Heart left ventricle (tissue), 16 donors: ENCODE results near the gene ZBTB26. TPM values are rescaled to one million over a fixed set of nuclear protein-coding genes. Genes with fewer than 3 reads are reported as not detected.

Experiments used
- ATAC-seq, 4 donors: fragments of 200-7000 bp; cut with Tn5 transposase; one replicate each; pipeline ENCODE4 v1.9.1; 2020 to 2022; ENCODE audit warnings: moderate library complexity in 4 of 4, mild to moderate bottlenecking in 3 of 4, moderate number of reproducible peaks in 1 of 4
- DNase-seq, 5 donors: peaks; one replicate each; pipeline ENCODE4 v3.0.0-alpha.2; 2020
- H3K27ac ChIP-seq, 12 donors: fragments of 200-600 bp; sonication (generic) in 4 of 12; one replicate each; pipeline versions ENCODE4 v1.5.0 to v1.8.0; 2016 to 2022; ENCODE audit warnings: mild to moderate bottlenecking in 2 of 12
- H3K27me3 ChIP-seq, 9 donors: fragments of 200-600 bp; sonication (generic) in 2 of 9; one replicate each; pipeline versions ENCODE4 v1.5.1 to v1.8.0; 2016 to 2022; ENCODE audit warnings: mild to moderate bottlenecking in 3 of 9
- H3K36me3 ChIP-seq, 9 donors: fragments of 200-600 bp; sonication (generic) in 2 of 9; one replicate each; pipeline versions ENCODE4 v1.5.0 to v1.8.0; 2018 to 2022; ENCODE audit warnings: mild to moderate bottlenecking in 2 of 9
- H3K4me1 ChIP-seq, 12 donors: fragments of 200-600 bp; sonication (generic) in 4 of 12; one replicate each; pipeline versions ENCODE4 v1.5.0 to v1.8.0; 2016 to 2022; ENCODE audit warnings: mild to moderate bottlenecking in 3 of 12
- H3K4me3 ChIP-seq, 12 donors: fragments of 200-600 bp; sonication (generic) in 4 of 12; one replicate each; pipeline versions ENCODE4 v1.5.0 to v1.8.0; 2017 to 2022; ENCODE audit warnings: mild to moderate bottlenecking in 9 of 12, moderate library complexity in 4 of 12
- H3K9me3 ChIP-seq, 12 donors: fragments of 200-600 bp; sonication (generic) in 4 of 12; one replicate each; pipeline versions ENCODE4 v1.5.0 to v1.8.0; 2016 to 2022; ENCODE audit warnings: mild to moderate bottlenecking in 1 of 12
- POLR2A ChIP-seq, 2 donors: fragments of 450-650 bp; IDR thresholded peaks; one replicate each; pipeline ENCODE4 v1.6.1; 2017; ENCODE audit warnings: antibody characterized with exemption in 2 of 2, mild to moderate bottlenecking in 2 of 2, moderate library complexity in 2 of 2
- WGBS, 4 donors: extraction: QIAGEN DNeasy Blood & Tissue Kit in 2 of 4; methylation state at CpG; one replicate each; pipeline versions ENCODE4 v1.1.5 to v1.1.7; 2013 to 2018; 5-methylcytosine and 5-hydroxymethylcytosine counted together
- intact Hi-C, 10 donors: fragments of 100-400 bp; cut with DNase I; formaldehyde crosslinking; loops; one replicate each; pipeline versions ENCODE4 v1.11.1 to v1.14.2; 2022
- polyA plus RNA-seq, 2 donors: library from polyadenylated mRNA; stranded (reverse); fragments of 200-250 nt; gene quantifications; one replicate each; pipeline ENCODE4 v1.2.3, GENCODE V29; 2013
- total RNA-seq, 9 donors: library from RNA; depleted of rRNA in 2 of 9; stranded (reverse); fragments of >200 nt in 2 of 9; fragmentation: NEBNext Ultra II Directional in 3 of 9; extraction: Animal tissue kit (Norgen Biotek cat#: 25700) in 3 of 9; gene quantifications; one replicate each; pipeline versions ENCODE4 v1.1.0 to v1.2.4, GENCODE V29; 2016 to 2023
- TF ChIP-seq, protein P1 (sequence below), 12 donors: fragments of 200-600 bp; sonication (generic) in 4 of 12; IDR thresholded peaks; one replicate each; pipeline versions ENCODE4 v1.5.0 to v1.8.0; 2018 to 2022; ENCODE audit warnings: antibody characterized with exemption in 12 of 12, mild to moderate bottlenecking in 5 of 12
- donor health status: ischemic (EF 13 %, LVEDD 7.1; RV severe dilation, severe dysfunction).
- donor health status: healthy with polysubstance abuse.
- donor health status: DM: no; HTN: yes; CAD: no.
- donor health status: DM: no; HTN: no; CAD: no.
- donor health status: ischemic (EF 25% LVEDD 6.9; RV normal size, moderate dysfunction).
- donor health status: ischemic (EF 25% LVEDD 5.7; RV mildly dilated, moderate dysfunction).
- donor health status: healthy.
- donor health status: DM: yes; HTN: yes; CAD: no.
- donor health status: ischemic (EF 35%, LVEDD 5.7; RV mildly dilated, moderate dysfunction).
- donor health status: nonischemic (EF 11% LVEDD 7.7; RV severe dilation, severe dysfunction).
- donor health status: DM: yes; HTN: yes; CAD: no.
- donor health status: PGD.
- donor health status: ischemic (EF 29% LVEDD 5.4; RV normal size, mild dysfunction).
- donor health status: nonischemic (EF 23%, LVEDD 6.1; RV moderate dilation, normal function).

Gene ZBTB26
- total and polyA plus RNA-seq, 11 donors, result 1.3 to 6.1 (median 3.3) TPM

GRCh38 chr9:122950263-122950662 lies 19.0 kb upstream of the ZBTB26 start:
- Histone ChIP-seq H3K4me1 (peaks cover 0 to 65% (median 38%) of the 10 kb centered on the region in 12 donors), H3K27me3 (no peaks in the 10 kb centered on the region), H3K27ac (no peak overlapping the region), H3K9me3 (no peaks in the 10 kb centered on the region), H3K36me3 (peaks cover 0 to 3% (median 0%) of the 10 kb centered on the region in 9 donors), H3K4me3 (no peak overlapping the region)
- intact Hi-C loops, result no loop called here
- no peak for TF ChIP-seq POLR2A (IDR thresholded peaks at IDR 0.05)
- TF ChIP-seq, protein P1, sequence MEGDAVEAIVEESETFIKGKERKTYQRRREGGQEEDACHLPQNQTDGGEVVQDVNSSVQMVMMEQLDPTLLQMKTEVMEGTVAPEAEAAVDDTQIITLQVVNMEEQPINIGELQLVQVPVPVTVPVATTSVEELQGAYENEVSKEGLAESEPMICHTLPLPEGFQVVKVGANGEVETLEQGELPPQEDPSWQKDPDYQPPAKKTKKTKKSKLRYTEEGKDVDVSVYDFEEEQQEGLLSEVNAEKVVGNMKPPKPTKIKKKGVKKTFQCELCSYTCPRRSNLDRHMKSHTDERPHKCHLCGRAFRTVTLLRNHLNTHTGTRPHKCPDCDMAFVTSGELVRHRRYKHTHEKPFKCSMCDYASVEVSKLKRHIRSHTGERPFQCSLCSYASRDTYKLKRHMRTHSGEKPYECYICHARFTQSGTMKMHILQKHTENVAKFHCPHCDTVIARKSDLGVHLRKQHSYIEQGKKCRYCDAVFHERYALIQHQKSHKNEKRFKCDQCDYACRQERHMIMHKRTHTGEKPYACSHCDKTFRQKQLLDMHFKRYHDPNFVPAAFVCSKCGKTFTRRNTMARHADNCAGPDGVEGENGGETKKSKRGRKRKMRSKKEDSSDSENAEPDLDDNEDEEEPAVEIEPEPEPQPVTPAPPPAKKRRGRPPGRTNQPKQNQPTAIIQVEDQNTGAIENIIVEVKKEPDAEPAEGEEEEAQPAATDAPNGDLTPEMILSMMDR (IDR thresholded peaks at IDR 0.05), result no peak
- ATAC-seq (peak in 1 of 4 donors; percentile 19), DNase-seq (no peak)
- 89 to 94% (median 90%) methylated on average over 3 of the region's 3 CpGs for WGBS, 4 donors

GRCh38 chr9:122949696-122950095 lies 18.4 kb upstream of the ZBTB26 start:
- Histone ChIP-seq H3K9me3 (no peaks in the 10 kb centered on the region), H3K27me3 (no peaks in the 10 kb centered on the region), H3K4me3 (no peak overlapping the region), H3K27ac (no peak overlapping the region), H3K36me3 (peaks cover 0 to 5% (median 0%) of the 10 kb centered on the region in 9 donors), H3K4me1 (peaks cover 0 to 62% (median 38%) of the 10 kb centered on the region in 12 donors)
- WGBS, 4 donors, result 89 to 99% (median 91%) methylated on average over 1 of the region's 1 CpG
- no peak for DNase-seq
- ATAC-seq, result no peak
- TF ChIP-seq, protein P1 (IDR thresholded peaks at IDR 0.05), result no peak
- TF ChIP-seq POLR2A (IDR thresholded peaks at IDR 0.05), result no peak
- intact Hi-C loops, result loop anchor here in 1 of 10 donors (5.0 kb wide), 1 partner anchor 37 kb away; the partner anchor contains the start of gene ZBTB6

DNA sequence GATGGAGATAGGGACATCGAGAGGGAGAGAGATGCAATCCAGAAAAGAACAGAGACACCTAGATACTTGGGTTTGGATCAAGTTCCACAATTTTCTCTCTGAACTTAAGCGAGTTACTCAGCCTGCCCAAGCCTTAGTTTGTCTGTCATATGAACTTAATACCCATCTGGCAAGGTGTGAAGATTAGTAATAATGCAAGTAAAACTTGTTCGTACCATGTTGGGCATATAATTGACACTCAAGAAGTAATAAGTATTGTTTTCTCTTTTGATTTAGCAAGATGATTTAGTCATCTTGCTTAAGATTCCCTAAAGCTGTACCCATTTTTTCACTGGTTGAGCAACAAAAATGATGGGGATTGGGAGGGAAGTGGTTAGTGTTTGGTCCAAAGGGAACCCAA lies 17.0 kb upstream of the ZBTB26 start:
- Histone ChIP-seq H3K9me3 (no peaks in the 10 kb centered on the region), H3K4me1 (peaks cover 0 to 51% (median 29%) of the 10 kb centered on the region in 12 donors), H3K36me3 (peaks cover 0 to 6% (median 0%) of the 10 kb centered on the region in 9 donors), H3K4me3 (no peak overlapping the region), H3K27me3 (no peaks in the 10 kb centered on the region), H3K27ac (peak overlapping the region in 4 of 12 donors; percentile 6 to 41 (median 30))
- no peak for TF ChIP-seq POLR2A (IDR thresholded peaks at IDR 0.05)
- TF ChIP-seq, protein P1 (IDR thresholded peaks at IDR 0.05), result no peak
- ATAC-seq (no peak), DNase-seq (no peak)
- intact Hi-C loops, result loop anchor here in 1 of 10 donors (5.0 kb wide), 1 partner anchor 36 kb away; the partner anchor contains the start of gene ZBTB6
- 85 to 95% (median 93%) methylated on average over 3 of the region's 3 CpGs for WGBS, 4 donors

DNA sequence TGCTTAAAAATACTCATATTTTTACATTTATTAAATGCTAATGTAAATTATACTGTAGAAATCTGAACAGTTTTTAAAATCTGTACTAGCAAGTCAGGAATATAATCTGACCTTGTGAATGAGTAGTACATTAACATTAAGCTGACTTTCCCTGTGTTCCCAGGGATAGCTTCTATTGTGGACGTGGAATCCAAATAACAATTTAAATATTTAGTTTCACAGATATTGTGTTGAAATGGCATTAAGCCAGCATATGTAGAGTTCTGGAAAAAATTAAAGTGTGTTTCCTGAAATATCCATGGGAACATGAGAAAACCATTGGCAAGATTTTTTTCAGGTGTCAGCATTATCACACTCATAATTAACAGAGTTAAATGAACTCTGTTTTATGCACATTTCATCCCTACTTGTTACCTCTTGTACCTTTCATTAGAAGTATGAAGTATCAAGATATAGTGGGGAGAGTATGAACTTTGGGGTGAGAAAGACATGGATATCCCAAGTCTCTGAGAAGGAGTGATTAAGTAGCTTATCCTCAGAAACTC lies 15.2 kb upstream of the ZBTB26 start:
- TF ChIP-seq POLR2A (IDR thresholded peaks at IDR 0.05), result no peak
- TF ChIP-seq, protein P1 (IDR thresholded peaks at IDR 0.05), result no peak
- no peak overlapping the region for H3K27ac ChIP-seq
- peaks cover 0 to 6% (median 0%) of the 10 kb centered on the region in 9 donors for H3K36me3 ChIP-seq
- no peaks in the 10 kb centered on the region for H3K9me3 ChIP-seq
- H3K27me3 ChIP-seq, result no peaks in the 10 kb centered on the region
- WGBS, 4 donors, result 78 to 82% (median 79%) methylated on average over 1 of the region's 1 CpG
- peaks cover 0 to 64% (median 43%) of the 10 kb centered on the region in 12 donors for H3K4me1 ChIP-seq
- intact Hi-C loops, result loop anchor here in 1 of 10 donors (5.0 kb wide), 1 partner anchor 34 kb away; the partner anchor contains the start of gene ZBTB6
- H3K4me3 ChIP-seq, result no peak overlapping the region
- ATAC-seq (no peak), DNase-seq (no peak)
